22Rv1 (cell line): ENCODE data around the gene OR2V1.
"Not testable (repeated sequence)": the region's sequence is repeated elsewhere in the genome, so short reads cannot be mapped to it uniquely, and the experiment has no call there.

Experiments used
- H3K27ac ChIP-seq: fragments of 450-650 bp; 2 replicates; pipeline ENCODE4 v1.5.1; 2017
- CTCF ChIP-seq: fragments of 450-650 bp; IDR thresholded peaks from 2 replicates; pipeline ENCODE4 v1.5.1; 2017; ENCODE audit warnings: mild to moderate bottlenecking
- ZFX ChIP-seq: fragments of 450-650 bp; IDR thresholded peaks from 2 replicates; pipeline ENCODE4 v1.6.1; 2017; ENCODE audit warnings: antibody characterized with exemption, borderline replicate concordance

Gene OR2V1

GRCh38 chr5:181130832-181131496, at the start of gene OR2V1:
TSS of gene OR2V1 (minus strand) at chr5:181131169. CDS start at chr5:181125304, 5,865 bp downstream.
- H3K27ac ChIP-seq = no peak within 1 kb of the TSS
- TF ChIP-seq ZFX (no peak), CTCF (no peak)

GRCh38 chr5:181177559-181177958, 46.6 kb upstream of the OR2V1 start:
- H3K27ac ChIP-seq = not testable (repeated sequence)

- H3K27ac ChIP-seq = no peak overlapping the region
- TF ChIP-seq CTCF = no peak
- TF ChIP-seq ZFX = no peak
These were observed 45.4 kb upstream of the OR2V1 start for GRCh38 chr5:181176254-181176952.

- H3K27ac ChIP-seq = peak overlapping the region; percentile 86
These were observed 42.7 kb upstream of the OR2V1 start for GRCh38 chr5:181173420-181174342.

GRCh38 chr5:181173027-181173419, 42.1 kb upstream of the OR2V1 start:
- H3K27ac ChIP-seq = peak overlapping the region; percentile 86
- TF ChIP-seq CTCF = peak; percentile 44
- TF ChIP-seq ZFX = no peak

More at GRCh38 chr5:181173420-181174342, 42.7 kb upstream of the OR2V1 start:
- TF ChIP-seq ZFX (no peak), CTCF (peak; percentile 10)

GRCh38 chr5:181171782-181172181, 40.8 kb upstream of the OR2V1 start:
- TF ChIP-seq CTCF (no peak), ZFX (no peak)
- H3K27ac ChIP-seq = no peak overlapping the region

GRCh38 chr5:181170996-181171395, 40.0 kb upstream of the OR2V1 start:
- H3K27ac ChIP-seq = no peak overlapping the region
- no peak for TF ChIP-seq ZFX
- TF ChIP-seq CTCF = no peak
